Right renal pelvis (tissue), 4 donors: Measurements from ENCODE around the gene NXF2B. TPM values are rescaled to one million over a fixed set of nuclear protein-coding genes. Genes with fewer than 3 reads are reported as not detected.
"Not testable (repeated sequence)": the region's sequence is repeated elsewhere in the genome, so short reads cannot be mapped to it uniquely, and the experiment has no call there.

Experiments
- DNase-seq, 4 donors: peaks; one replicate each; pipeline ENCODE4 v3.0.0-alpha.2; 2013; ENCODE audit warnings: low read depth in 4 of 4, low spot score in 3 of 4, missing footprints in 1 of 4
- polyA plus RNA-seq, 4 donors: library from polyadenylated mRNA; unstranded; fragments of 120-200 nt; gene quantifications; one replicate each; pipeline ENCODE4 v1.2.1, GENCODE V29; 2013; ENCODE audit not compliant: insufficient read length in 4 of 4

NXF2B gene, protein sequence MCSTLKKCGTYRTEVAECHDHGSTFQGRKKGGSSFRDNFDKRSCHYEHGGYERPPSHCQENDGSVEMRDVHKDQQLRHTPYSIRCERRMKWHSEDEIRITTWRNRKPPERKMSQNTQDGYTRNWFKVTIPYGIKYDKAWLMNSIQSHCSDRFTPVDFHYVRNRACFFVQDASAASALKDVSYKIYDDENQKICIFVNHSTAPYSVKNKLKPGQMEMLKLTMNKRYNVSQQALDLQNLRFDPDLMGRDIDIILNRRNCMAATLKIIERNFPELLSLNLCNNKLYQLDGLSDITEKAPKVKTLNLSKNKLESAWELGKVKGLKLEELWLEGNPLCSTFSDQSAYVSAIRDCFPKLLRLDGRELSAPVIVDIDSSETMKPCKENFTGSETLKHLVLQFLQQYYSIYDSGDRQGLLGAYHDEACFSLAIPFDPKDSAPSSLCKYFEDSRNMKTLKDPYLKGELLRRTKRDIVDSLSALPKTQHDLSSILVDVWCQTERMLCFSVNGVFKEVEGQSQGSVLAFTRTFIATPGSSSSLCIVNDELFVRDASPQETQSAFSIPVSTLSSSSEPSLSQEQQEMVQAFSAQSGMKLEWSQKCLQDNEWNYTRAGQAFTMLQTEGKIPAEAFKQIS
- polyA plus RNA-seq, result 1 to 10 TPM in 2 of 4 donors, under 1 TPM in 2; 0.30 to 1.9 (median 0.92) TPM

DNA sequence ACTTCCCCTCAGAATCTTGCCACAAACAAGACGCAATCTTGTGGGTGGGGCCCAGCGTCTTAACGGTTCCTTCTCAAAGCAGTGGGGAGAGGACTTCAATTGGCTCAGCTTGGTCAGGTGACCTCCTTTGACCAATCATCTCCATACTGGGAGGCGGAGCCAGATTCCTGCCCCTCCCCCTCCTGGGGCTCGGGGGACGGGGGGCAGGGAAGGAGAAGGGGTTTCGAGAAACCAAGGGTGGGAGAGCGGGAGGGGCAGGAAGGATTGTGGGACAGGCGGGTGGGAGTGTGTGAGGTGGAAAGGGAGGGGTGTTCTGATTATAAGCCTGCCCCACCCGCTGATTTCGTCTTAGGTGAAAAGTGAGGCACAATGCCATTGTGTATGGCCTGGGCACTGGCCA, at the start of gene NXF2B:
Gene NXF2B, minus strand, starts transcription at position 101 of the 400 bp plus-strand sequence. CDS start 59,972 bp downstream, outside the sequence.
- DNase-seq, result not testable (repeated sequence)

DNA sequence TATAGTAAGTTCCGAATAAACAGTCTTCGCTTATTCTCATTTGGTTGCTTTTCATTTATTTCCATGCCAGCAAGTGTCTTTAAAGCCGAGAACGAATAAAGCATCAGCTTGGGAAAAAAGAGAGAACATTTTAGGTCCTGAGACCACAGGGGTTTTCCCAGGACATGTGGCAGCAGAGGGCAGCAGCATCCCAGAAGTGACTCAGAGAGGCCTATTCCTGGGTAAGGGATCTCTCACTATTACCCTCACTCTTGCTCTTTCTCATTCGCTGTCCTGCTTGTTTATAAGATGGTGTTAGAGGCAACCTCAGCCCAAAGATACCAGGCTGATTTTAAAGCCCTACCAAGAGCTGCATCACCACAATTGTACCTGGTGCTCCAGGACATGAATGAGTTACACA, 39.0 kb upstream of the NXF2B start:
- DNase-seq, result not testable (repeated sequence)

DNA sequence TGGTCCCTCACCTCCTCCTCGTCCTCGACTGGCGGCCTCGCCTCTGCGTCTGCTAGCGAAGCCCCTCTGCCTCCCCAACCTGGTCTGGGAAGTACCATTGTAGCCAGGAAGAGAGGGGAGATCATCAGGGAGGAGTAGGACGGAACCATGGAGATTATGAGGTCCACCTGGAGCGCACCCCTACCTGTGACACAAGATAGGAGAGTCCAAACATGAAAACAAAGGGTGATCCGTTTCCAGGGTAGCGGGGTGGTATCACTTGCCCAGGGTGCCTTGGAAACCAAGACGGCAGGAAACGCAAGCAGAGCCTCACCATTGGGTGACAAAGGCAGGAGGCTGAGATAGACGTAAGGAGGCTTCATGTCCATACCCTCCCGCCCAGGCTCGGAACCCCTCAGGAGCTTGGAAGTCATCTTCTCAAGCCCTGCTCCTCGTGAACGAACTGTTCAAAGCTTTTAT, 32.0 kb upstream of the NXF2B start, which contains the start of gene TCP11X2:
Gene TCP11X2, minus strand, starts transcription at position 51 of the 459 bp plus-strand sequence.
- not testable (repeated sequence) for DNase-seq

DNA sequence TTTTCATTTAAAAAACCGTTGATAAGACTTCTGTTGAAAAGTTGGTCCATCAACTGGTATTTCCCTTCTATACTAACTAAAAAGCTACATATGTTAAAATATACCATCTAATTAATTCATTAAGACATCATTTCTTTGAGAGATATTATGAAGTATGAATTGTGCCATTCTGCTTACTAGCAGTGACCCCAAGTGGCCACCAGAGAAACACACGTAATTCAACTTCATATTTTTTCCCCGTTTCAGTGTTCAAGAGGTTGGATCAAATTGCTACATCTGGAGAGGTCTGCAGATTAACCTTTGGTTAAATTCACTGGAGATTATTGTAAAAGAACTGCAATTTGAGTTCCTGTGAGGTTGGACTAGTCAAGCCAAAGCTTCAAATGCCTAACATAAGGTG, 30.4 kb upstream of the NXF2B start:
- DNase-seq, result not testable (repeated sequence)

DNA sequence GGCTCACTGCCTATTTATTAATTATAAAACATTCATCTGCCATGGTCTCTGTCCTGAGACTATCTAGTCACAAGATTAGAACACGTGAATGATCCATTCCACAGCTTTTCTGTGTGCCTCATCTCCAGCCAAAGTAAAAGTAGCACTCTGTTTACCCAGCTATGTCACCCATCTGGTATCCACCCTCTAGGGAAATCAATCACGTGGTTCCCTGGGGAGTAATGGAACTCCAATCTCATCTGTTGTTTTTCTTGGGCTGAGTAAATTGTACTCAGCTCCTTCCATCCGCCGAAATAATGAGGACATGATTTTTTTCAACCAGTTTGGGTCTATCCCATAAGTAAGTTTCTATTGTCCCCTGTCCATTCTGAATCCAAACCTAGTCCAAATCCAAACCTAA, 18.8 kb upstream of the NXF2B start:
- DNase-seq, result not testable (repeated sequence)

DNA sequence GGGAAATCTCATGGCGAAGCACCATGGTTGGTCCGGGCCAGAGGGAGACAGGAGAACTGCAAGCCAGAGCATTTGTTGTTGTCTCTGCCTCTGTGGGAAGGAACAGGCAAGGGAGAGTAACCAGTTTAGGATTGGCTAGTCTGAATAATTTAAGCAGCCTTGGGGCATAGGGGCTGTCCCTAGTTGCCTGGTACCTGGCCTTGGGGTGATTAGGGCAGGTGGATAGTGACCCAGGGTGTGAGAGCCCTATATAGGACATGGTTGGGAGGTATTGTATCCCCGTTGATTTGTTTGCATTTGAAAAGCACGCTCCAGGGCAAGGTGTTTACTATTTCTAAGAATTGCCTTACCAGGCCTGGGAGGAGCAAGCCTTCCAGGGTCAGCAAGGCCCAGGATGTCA, 25.3 kb downstream of the NXF2B start:
- DNase-seq, result not testable (repeated sequence)

DNA sequence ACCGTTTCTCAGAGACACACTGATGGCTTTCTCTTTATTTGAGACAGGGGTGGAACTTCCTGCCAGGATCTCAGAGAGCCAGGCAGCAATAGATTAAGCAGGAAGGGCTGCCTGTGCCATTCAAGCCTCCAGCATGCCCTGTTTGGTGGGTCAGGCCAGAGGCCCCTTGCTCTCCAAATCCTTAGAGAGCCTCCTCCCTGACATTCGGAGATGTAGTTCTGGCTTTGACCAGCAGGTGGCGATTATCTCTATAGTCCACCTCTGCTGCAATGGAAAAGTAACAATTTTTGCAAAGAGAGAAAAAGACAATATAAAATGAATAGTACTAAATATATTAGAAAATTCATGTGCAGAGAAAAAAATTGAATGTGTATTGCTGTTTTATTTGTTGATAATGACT, 93.9 kb downstream of the NXF2B start:
- DNase-seq, result peak; percentile 5 to 16 (median 8)

DNA sequence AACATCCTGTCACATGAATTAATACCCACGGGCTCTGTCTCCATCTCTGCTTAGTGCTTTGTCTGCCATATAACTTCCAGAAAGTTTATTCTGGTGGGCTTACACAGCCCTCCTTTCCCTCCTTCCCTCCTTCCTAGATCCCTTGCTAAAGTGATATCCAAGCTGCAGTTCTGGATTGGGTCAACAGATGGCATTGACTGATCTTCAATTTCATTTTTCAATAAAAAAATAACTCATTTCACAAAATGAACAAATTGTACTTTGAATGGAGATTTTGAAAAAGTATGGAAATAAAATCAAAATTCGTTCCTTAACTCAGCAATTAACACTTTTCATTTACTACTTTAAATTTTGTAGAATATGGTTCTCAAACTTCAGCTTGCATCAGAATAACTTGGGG, 97.9 kb downstream of the NXF2B start:
- DNase-seq, result no peak

DNA sequence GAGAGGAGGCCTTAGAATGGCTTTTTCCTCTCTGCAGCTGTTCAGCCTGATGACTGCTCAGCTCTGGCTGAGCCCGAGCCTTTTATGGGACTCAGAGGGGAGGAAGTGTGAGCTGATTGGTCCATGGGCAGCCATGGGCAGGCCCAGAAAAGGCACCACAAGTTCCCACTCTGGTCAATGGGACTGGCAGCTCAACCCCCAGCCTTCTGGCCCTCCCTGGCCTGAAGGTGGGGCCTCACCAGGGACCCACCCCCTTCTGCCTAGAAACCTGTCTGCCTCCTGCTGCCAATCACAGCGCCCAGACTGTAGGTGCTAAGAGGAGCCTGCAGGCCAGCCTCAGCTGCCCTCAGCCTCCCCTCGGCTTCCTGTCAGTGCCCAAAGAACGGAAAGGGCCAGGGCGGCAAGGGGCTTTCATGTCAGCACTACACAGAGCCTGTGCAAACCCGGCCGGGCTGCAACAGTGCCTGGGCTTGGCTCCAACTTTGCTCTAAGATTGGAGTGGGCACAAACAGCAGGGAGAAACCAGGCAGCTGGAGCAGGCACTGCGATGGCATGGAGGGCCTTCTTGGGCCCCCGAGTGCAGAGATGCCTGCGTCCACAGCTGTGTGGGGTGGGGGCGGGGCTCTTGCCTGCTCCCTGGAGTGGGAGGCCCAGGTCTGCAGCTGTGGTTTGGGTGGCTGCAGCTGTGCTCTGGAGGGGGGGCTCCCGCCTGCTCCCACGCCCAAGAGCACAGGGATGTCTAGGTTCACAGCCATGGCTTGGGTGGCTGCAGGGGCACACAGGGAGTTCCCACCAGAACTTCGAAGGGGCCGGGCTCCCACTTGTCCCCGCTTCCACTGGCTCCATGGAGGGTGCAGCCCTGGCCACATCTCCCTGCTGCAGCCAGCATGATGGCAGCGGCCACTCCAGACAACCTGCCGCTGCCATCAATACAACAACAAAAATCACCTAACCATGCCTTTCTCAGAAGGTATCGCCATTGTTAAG, 100.2 kb downstream of the NXF2B start:
- DNase-seq, result no peak

DNA sequence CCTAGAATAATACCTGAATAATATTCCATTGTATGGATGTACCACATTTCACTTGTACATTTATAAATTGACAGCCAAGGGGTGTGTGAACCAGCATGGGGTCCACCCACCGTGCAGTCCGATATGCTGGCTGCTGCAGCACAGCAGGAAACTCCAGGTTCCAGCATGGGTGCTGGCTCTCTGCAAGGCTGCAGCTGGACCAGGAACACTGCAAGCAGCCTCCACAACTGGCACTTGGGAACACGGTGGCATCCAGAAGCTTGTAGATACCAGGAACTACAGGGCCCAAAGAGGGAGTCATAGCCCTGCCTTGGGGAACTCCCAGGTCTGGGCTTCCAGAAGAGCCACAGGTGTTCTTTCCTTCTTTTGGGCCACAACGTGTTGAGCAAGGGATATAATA, 101.6 kb downstream of the NXF2B start:
- no peak for DNase-seq

Other genes starting within 250 kb of the NXF2B start
- under 1 TPM in 2 of 4 donors, not detected in 2; 0.30 to 0.36 TPM for gene TCP11X1, start 224.7 kb downstream of the NXF2B start, polyA plus RNA-seq
- under 1 TPM in 3 of 4 donors, not detected in 1; 0.21 to 0.61 (median 0.30) TPM for gene NXF2, start 192.8 kb downstream of the NXF2B start, polyA plus RNA-seq
- 1 to 10 TPM in 2 of 4 donors, under 1 TPM in 2; 0.58 to 1.2 (median 0.89) TPM for gene TCP11X2, start 31.8 kb upstream of the NXF2B start, polyA plus RNA-seq
- 10 to 100 TPM; 62.7 to 74.0 (median 69.3) TPM for gene TMSB15A, start 76.7 kb upstream of the NXF2B start, polyA plus RNA-seq
- gene ARMCX5, start 159.5 kb upstream of the NXF2B start, polyA plus RNA-seq, result 10 to 100 TPM; 14.0 to 17.2 (median 16.3) TPM
- 10 to 100 TPM; 10.2 to 14.4 (median 12.1) TPM for gene GPRASP1, start 211.5 kb upstream of the NXF2B start, polyA plus RNA-seq